Ovary (tissue), 3 donors: ENCODE results near the gene AKNA.

Source experiments
- EP300 ChIP-seq: sonication (generic); formaldehyde crosslinking; IDR thresholded peaks from one replicate; pipeline ENCODE4 v1.6.1; 2017; ENCODE audit warnings: antibody characterized with exemption
- POLR2A ChIP-seq: fragments of 450-650 bp; IDR thresholded peaks from one replicate; pipeline ENCODE4 v1.6.1; 2017; ENCODE audit warnings: antibody characterized with exemption, mild to moderate bottlenecking, moderate library complexity
- TF ChIP-seq, protein P1 (sequence below), 3 donors: fragments of 450-650 bp in 2 of 3; fragments of 200-600 bp in 1 of 3; IDR thresholded peaks; one replicate each; pipeline versions ENCODE4 v1.5.1 to v1.8.0; 2016 to 2022; ENCODE audit warnings: antibody characterized with exemption in 3 of 3, mild to moderate bottlenecking in 1 of 3
- donor health status: DM: no; HTN: no; CAD: no.

DNA sequence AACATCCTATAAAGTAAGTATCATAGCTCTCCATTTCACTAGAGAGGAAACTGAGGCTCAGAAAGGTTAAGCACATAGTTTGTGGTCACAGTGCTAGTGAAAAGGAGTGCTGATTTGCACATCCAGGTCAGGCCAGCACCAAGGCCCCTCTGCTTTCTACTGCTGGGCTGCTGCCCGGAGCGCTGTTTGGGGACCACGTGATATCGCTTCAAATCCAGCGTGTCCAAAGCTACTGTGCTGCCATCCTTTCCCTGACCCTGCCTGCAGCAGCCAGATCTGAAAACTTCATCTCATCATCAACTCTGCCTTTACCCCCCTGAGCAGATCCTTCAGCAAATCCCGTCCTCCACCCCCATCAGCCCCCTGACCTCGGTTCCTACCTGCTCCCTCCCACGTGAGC, 40.7 kb upstream of the AKNA start:
- TF ChIP-seq, protein P1, sequence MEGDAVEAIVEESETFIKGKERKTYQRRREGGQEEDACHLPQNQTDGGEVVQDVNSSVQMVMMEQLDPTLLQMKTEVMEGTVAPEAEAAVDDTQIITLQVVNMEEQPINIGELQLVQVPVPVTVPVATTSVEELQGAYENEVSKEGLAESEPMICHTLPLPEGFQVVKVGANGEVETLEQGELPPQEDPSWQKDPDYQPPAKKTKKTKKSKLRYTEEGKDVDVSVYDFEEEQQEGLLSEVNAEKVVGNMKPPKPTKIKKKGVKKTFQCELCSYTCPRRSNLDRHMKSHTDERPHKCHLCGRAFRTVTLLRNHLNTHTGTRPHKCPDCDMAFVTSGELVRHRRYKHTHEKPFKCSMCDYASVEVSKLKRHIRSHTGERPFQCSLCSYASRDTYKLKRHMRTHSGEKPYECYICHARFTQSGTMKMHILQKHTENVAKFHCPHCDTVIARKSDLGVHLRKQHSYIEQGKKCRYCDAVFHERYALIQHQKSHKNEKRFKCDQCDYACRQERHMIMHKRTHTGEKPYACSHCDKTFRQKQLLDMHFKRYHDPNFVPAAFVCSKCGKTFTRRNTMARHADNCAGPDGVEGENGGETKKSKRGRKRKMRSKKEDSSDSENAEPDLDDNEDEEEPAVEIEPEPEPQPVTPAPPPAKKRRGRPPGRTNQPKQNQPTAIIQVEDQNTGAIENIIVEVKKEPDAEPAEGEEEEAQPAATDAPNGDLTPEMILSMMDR (IDR thresholded peaks at IDR 0.05), result no peak
- TF ChIP-seq POLR2A (no peak), EP300 (no peak)
